ENCODE results near the gene TAF12.

DNA sequence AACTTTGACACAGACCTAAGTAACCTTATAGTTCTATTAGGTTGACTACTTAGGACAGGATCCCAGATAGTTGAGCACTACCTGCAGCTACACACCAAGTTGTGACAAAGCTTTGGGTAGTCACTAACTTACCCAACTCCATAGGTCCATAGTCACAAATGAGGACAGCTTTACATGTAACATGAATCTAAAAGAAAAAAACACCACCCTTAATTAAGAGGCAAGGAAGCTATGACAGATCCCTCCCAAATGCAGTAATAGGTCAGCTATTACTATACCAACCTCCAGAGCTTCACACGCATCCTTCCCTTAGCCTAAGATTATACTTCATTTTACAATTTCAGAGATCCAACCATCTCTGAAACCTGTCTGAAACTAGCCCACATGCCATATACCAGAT lies 63.5 kb downstream of the TAF12 start:
- no peak for TF ChIP-seq CTCF (IDR thresholded peaks at IDR 0.05 in 8 of 11, conservative IDR thresholded peaks at IDR 0.05 in 3 of 11)
- no peak for TF ChIP-seq POLR2A (IDR thresholded peaks at IDR 0.05)

Measured in spleen (tissue), 7 donors.